SK-N-SH treated with all-trans-retinoic acid at 6 μM for 48 hours (cell line): ENCODE results near the gene LMO4.

Experiments used
- ATAC-seq: fragments of 200-7000 bp; cut with Tn5 transposase; 3 replicates; pipeline ENCODE4 v1.9.1; 2020; ENCODE audit warnings: mild to moderate bottlenecking, moderate library complexity
- ARNTL ChIP-seq: fragments of 450-650 bp; formaldehyde crosslinking; IDR thresholded peaks from 2 replicates; pipeline ENCODE4 v1.5.0; 2020; ENCODE audit warnings: low read depth, mild to moderate bottlenecking, moderate library complexity, borderline replicate concordance
- CREB5 ChIP-seq: fragments of 250-450 bp; sonication (Bioruptor Pico); IDR thresholded peaks from 2 replicates; pipeline ENCODE4 v1.5.1; 2020; ENCODE audit warnings: low read depth, mild to moderate bottlenecking, moderate library complexity
- CSDC2 ChIP-seq: fragments of 250-450 bp; sonication (Bioruptor Pico); IDR thresholded peaks from 2 replicates; pipeline ENCODE4 v1.5.0; 2020; ENCODE audit warnings: mild to moderate bottlenecking, moderate library complexity
- ESRRG ChIP-seq: fragments of 250-450 bp; sonication (Bioruptor Pico); IDR thresholded peaks from 2 replicates; pipeline ENCODE4 v1.6.1; 2021; ENCODE audit warnings: mild to moderate bottlenecking
- GLIS3 ChIP-seq: fragments of 250-450 bp; sonication (Bioruptor Pico); IDR thresholded peaks from 2 replicates; pipeline ENCODE4 v1.5.0; 2020; ENCODE audit warnings: mild to moderate bottlenecking, moderate library complexity
- ISL1 ChIP-seq: fragments of 250-450 bp; sonication (Bioruptor Pico); IDR thresholded peaks from 2 replicates; pipeline ENCODE4 v2.1.2; 2022; ENCODE audit warnings: mild to moderate bottlenecking, moderate library complexity
- OSR1 ChIP-seq: fragments of 250-450 bp; sonication (Bioruptor Pico); IDR thresholded peaks from 2 replicates; pipeline ENCODE4 v1.8.0; 2022; ENCODE audit warnings: moderate library complexity, mild to moderate bottlenecking, inconsistent platforms
- PATZ1 ChIP-seq: fragments of 250-450 bp; sonication (Bioruptor Pico); IDR thresholded peaks from 2 replicates; pipeline ENCODE4 v1.8.0; 2020; ENCODE audit warnings: mild to moderate bottlenecking, moderate library complexity, borderline replicate concordance
- PPARA ChIP-seq: fragments of 250-450 bp; sonication (Bioruptor Pico); IDR thresholded peaks from 2 replicates; pipeline ENCODE4 v1.5.0; 2020; ENCODE audit warnings: mild to moderate bottlenecking, borderline replicate concordance
- RARB ChIP-seq: fragments of 250-450 bp; sonication (Bioruptor Pico); IDR thresholded peaks from 2 replicates; pipeline ENCODE4 v1.8.0; 2021; ENCODE audit warnings: mild to moderate bottlenecking, moderate library complexity
- SNAI2 ChIP-seq: fragments of 250-450 bp; sonication (Bioruptor Pico); IDR thresholded peaks from 2 replicates; pipeline ENCODE4 v1.5.0; 2020; ENCODE audit warnings: mild to moderate bottlenecking, moderate library complexity
- TOX ChIP-seq: fragments of 250-450 bp; sonication (Bioruptor Pico); IDR thresholded peaks from 2 replicates; pipeline ENCODE4 v1.8.0; 2021; ENCODE audit warnings: mild to moderate bottlenecking, moderate library complexity, borderline replicate concordance
- TSHZ2 ChIP-seq: fragments of 250-450 bp; sonication (Bioruptor Pico); IDR thresholded peaks from 2 replicates; pipeline ENCODE4 v1.5.0; 2020; ENCODE audit warnings: mild to moderate bottlenecking, moderate library complexity
- ZC3H10 ChIP-seq: fragments of 250-450 bp; sonication (Bioruptor Pico); IDR thresholded peaks from 2 replicates; pipeline ENCODE4 v1.5.1; 2021; ENCODE audit warnings: mild to moderate bottlenecking, moderate library complexity
- ZFP3 ChIP-seq: fragments of 250-450 bp; sonication (Bioruptor Pico); IDR thresholded peaks from 2 replicates; pipeline ENCODE4 v1.5.0; 2020; ENCODE audit warnings: mild to moderate bottlenecking, moderate library complexity
- ZNF565 ChIP-seq: fragments of 450-650 bp; formaldehyde crosslinking; conservative IDR thresholded peaks from 2 replicates; pipeline ENCODE4 v1.5.0; 2020; ENCODE audit warnings: low read depth, mild to moderate bottlenecking, moderate library complexity
- ZNF70 ChIP-seq: fragments of 450-650 bp; formaldehyde crosslinking; IDR thresholded peaks from 2 replicates; pipeline ENCODE4 v1.5.0; 2020; ENCODE audit warnings: mild to moderate bottlenecking, moderate library complexity
- ZNF8 ChIP-seq: fragments of 450-650 bp; formaldehyde crosslinking; IDR thresholded peaks from 2 replicates; pipeline ENCODE4 v1.5.0; 2020; ENCODE audit warnings: mild to moderate bottlenecking, moderate library complexity
- TF ChIP-seq, protein P1 (sequence below): fragments of 250-450 bp; sonication (Bioruptor Pico); IDR thresholded peaks from 2 replicates; pipeline ENCODE4 v1.5.1; 2021; ENCODE audit warnings: mild to moderate bottlenecking, moderate library complexity
- TF ChIP-seq, protein P2 (sequence below): fragments of 250-450 bp; sonication (Bioruptor Pico); IDR thresholded peaks from 2 replicates; pipeline ENCODE4 v1.8.0; 2021; ENCODE audit warnings: low read depth, mild to moderate bottlenecking, moderate library complexity, borderline replicate concordance

Gene LMO4

DNA sequence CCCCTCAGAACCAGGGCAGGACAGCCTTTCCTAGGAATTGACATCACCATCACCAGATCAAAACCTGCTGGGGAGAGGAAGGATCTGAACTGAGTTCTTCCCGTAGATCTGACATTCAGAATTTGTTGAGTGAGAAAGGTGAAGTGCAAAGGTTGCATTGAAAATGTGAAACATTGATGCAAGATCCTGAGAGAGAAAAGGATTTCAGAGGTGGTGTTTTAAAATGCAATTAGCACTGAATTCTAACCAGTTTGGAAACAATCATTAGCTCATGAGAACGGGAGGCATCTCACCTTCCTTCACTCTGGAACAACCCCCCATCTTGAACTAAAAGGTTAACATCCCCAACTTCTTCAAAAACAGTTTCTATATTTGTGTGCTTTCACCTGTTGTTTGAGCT, 20.4 kb downstream of the LMO4 start:
- TF ChIP-seq ZNF70 (CRISPR knock-in tag) (no peak), ZFP3 (CRISPR knock-in tag) (no peak), ZNF8 (CRISPR knock-in tag) (no peak), RARB (no peak), PPARA (no peak), GLIS3 (no peak), TSHZ2 (CRISPR knock-in tag) (no peak), TOX (CRISPR knock-in tag) (no peak), SNAI2 (CRISPR knock-in tag) (no peak), CSDC2 (CRISPR knock-in tag) (no peak), CREB5 (CRISPR knock-in tag) (no peak)
- TF ChIP-seq, all 23 proteins: peak for 0
- ATAC-seq: no peak

DNA sequence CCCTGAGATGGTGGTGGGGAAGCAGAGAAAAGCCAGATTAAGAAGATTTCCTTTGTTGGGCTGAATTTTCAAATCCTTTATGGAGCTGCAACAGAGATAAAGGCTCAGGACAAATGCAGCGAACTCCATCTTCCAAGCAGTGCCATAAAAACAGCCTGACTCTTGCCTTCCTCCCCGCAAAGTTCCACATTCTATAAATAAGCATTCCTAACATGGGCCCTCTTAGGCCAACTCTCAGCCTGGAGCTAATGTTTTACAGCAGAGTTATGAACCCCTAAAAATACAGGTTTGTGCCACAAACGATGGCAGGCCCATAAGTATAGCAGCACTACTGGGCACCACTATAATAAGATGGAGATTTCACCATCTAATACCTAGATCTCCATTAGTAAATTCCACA, 27.2 kb downstream of the LMO4 start:
- TF ChIP-seq CREB5 (CRISPR knock-in tag) (no peak), PPARA (no peak)
- no peak for ATAC-seq

DNA sequence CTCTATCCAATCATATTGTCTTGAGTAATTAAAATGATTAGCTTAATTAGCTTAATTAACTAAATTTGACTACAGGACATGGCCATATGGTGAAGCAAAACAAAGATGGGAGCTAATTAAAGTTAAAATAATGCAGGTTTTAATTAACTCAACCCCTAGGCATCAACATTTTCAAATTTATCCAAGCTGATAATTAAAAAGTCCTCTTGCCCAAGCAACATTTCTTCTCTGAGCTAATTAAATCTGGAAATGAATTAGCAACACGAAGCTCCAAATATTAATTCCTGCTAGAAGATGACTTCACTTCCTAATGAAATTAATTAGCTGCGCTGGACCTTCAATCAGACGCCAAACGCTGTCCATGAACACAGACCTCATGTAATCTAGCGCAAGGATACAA, 27.9 kb downstream of the LMO4 start:
- no peak for TF ChIP-seq SNAI2 (CRISPR knock-in tag)
- TF ChIP-seq ZNF70 (CRISPR knock-in tag): no peak
- TF ChIP-seq ZFP3 (CRISPR knock-in tag): no peak
- no peak for TF ChIP-seq ZC3H10 (CRISPR knock-in tag)
- TF ChIP-seq OSR1 (CRISPR knock-in tag): no peak
- TF ChIP-seq ISL1: no peak
- TF ChIP-seq, protein P1, sequence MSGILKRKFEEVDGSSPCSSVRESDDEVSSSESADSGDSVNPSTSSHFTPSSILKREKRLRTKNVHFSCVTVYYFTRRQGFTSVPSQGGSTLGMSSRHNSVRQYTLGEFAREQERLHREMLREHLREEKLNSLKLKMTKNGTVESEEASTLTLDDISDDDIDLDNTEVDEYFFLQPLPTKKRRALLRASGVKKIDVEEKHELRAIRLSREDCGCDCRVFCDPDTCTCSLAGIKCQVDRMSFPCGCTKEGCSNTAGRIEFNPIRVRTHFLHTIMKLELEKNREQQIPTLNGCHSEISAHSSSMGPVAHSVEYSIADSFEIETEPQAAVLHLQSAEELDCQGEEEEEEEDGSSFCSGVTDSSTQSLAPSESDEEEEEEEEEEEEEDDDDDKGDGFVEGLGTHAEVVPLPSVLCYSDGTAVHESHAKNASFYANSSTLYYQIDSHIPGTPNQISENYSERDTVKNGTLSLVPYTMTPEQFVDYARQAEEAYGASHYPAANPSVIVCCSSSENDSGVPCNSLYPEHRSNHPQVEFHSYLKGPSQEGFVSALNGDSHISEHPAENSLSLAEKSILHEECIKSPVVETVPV (CRISPR knock-in tag): no peak
- TF ChIP-seq PPARA: no peak
- no peak for TF ChIP-seq GLIS3
- no peak for TF ChIP-seq ZNF8 (CRISPR knock-in tag)
- TF ChIP-seq ZNF565 (CRISPR knock-in tag): no peak
- no peak for TF ChIP-seq CSDC2 (CRISPR knock-in tag)
- no peak for TF ChIP-seq PATZ1 (CRISPR knock-in tag)
- TF ChIP-seq RARB: no peak
- TF ChIP-seq ARNTL (CRISPR knock-in tag): no peak
- no peak for ATAC-seq

DNA sequence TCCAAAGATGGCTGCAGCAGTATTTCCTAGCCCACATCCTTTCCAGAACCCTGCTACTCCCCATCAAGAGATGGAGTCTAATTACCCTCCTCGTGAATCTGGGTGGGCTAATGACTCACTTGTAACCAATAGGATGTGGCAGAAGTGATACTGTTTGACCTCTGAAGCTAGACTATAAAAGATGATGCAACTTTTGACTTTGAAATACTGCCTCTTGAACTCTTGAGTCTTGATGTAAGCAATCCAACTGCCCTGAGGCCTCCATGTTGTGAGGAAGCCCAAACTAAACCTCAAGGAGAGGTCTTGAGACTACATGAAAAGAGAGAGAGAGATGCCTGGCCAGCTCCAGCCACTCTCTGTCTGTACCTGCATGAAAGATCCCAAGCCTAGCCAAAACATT, 29.5 kb downstream of the LMO4 start:
- no peak for ATAC-seq
- TF ChIP-seq, protein P2, sequence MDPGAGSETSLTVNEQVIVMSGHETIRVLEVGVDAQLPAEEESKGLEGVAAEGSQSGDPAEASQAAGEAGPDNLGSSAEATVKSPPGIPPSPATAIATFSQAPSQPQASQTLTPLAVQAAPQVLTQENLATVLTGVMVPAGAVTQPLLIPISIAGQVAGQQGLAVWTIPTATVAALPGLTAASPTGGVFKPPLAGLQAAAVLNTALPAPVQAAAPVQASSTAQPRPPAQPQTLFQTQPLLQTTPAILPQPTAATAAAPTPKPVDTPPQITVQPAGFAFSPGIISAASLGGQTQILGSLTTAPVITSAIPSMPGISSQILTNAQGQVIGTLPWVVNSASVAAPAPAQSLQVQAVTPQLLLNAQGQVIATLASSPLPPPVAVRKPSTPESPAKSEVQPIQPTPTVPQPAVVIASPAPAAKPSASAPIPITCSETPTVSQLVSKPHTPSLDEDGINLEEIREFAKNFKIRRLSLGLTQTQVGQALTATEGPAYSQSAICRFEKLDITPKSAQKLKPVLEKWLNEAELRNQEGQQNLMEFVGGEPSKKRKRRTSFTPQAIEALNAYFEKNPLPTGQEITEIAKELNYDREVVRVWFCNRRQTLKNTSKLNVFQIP (CRISPR knock-in tag): no peak
- TF ChIP-seq ESRRG (CRISPR knock-in tag): no peak
- no peak for TF ChIP-seq ZNF70 (CRISPR knock-in tag)
- TF ChIP-seq PATZ1 (CRISPR knock-in tag): no peak
- TF ChIP-seq, all 23 proteins: peak for 0
